GM12878 (cell line): ENCODE data around the gene GPER1. TPM values are rescaled to one million over a fixed set of nuclear protein-coding genes. Genes with fewer than 3 reads are reported as not detected.

Experiments used
- ATAC-seq: fragments of 200-7000 bp; cut with Tn5 transposase; 3 replicates; pipeline ENCODE4 v1.9.1; 2020; ENCODE audit warnings: mild to moderate bottlenecking, moderate library complexity
- BruUV-seq: library from RNA; stranded (reverse); fragments of 400-500 nt; replicated peaks from 2 replicates; lab custom pipeline; 2021; lab: Mats Ljungman, UMichigan
- CTCF ChIA-PET: fragments of 300-600 bp; sonication (Branson Sonifier 250); formaldehyde crosslinking; extraction: SDS; loops from one replicate; lab custom pipeline; 2021; ENCODE audit warnings: inconsistent platforms; lab: Yijun Ruan, JAX
- POLR2A ChIA-PET: fragments of 350-600 bp; formaldehyde crosslinking; extraction: SDS; loops from one replicate; lab custom pipeline; 2021; ENCODE audit warnings: inconsistent platforms; lab: Charles Lee
- RAD21 ChIA-PET: fragments of 300-600 bp; sonication (Branson Sonifier 250); formaldehyde crosslinking; loops from one replicate; lab custom pipeline; 2023; ENCODE audit warnings: antibody characterized with exemption; ENCODE audit not compliant: unreplicated experiment; lab: Charles Lee
- SMC1A ChIA-PET: fragments of 300-600 bp; sonication (Branson Sonifier 250); formaldehyde crosslinking; loops from one replicate; lab custom pipeline; 2023; ENCODE audit not compliant: unreplicated experiment, uncharacterized antibody; lab: Charles Lee
- DNase-seq: peaks from one replicate; pipeline ENCODE4 v3.0.0-alpha.2; 2011; ENCODE audit warnings: low read depth, low spot score
- FAIRE-seq: peaks from 3 replicates; lab custom pipeline; 2011; peaks lifted over from hg19 to GRCh38; lab: Jason Lieb, UNC
- H2AFZ ChIP-seq: 2 replicates; pipeline ENCODE4 v1.6.0; 2011; ENCODE audit warnings: low read depth, low read length, control low read depth; ENCODE audit not compliant: control insufficient read depth
- H3K27ac ChIP-seq: 2 replicates; pipeline ENCODE4 v1.5.1; 2011; ENCODE audit warnings: control low read depth; ENCODE audit not compliant: control insufficient read depth, insufficient read depth
- H3K27me3 ChIP-seq, 2 experiments: replicated peaks in 1 of 2; 2 replicates each; pipeline versions ENCODE4 v1.6.0 to v1.6.1; 2011; ENCODE audit warnings: low read length in 1 of 2; ENCODE audit not compliant: control insufficient read depth in 2 of 2, insufficient read depth in 2 of 2
- H3K36me3 ChIP-seq, 2 experiments: 2 replicates each; pipeline ENCODE4 v1.5.1; 2011; ENCODE audit warnings: low read length in 1 of 2; ENCODE audit not compliant: control insufficient read depth in 2 of 2, insufficient read depth in 2 of 2
- H3K4me1 ChIP-seq: 2 replicates; pipeline ENCODE4 v1.6.1; 2011; ENCODE audit warnings: mild to moderate bottlenecking, low read length, moderate library complexity, mixed read lengths; ENCODE audit not compliant: control insufficient read depth, insufficient read depth
- H3K4me2 ChIP-seq: 2 replicates; pipeline ENCODE4 v1.6.0; 2011; ENCODE audit warnings: control low read depth; ENCODE audit not compliant: control insufficient read depth, insufficient read depth
- H3K4me3 ChIP-seq: fragments of 200-600 bp; sonication (generic); 2 replicates; pipeline ENCODE4 v1.5.1; 2016
- H3K79me2 ChIP-seq: 2 replicates; pipeline ENCODE4 v1.6.0; 2011; ENCODE audit warnings: low read length; ENCODE audit not compliant: control insufficient read depth, insufficient read depth
- H3K9ac ChIP-seq: 2 replicates; pipeline ENCODE4 v1.8.0; 2011; ENCODE audit warnings: low read length, control low read depth, mixed read lengths; ENCODE audit not compliant: control insufficient read depth, insufficient read depth
- H3K9me3 ChIP-seq: replicated peaks from 3 replicates; pipeline ENCODE4 v1.5.1; 2011; ENCODE audit warnings: mild to moderate bottlenecking, low read length; ENCODE audit not compliant: control insufficient read depth, insufficient read depth
- H4K20me1 ChIP-seq: 2 replicates; pipeline ENCODE4 v1.6.0; 2011; ENCODE audit not compliant: control insufficient read depth, insufficient read depth
- BHLHE40 ChIP-seq, 2 experiments: fragments of 450-650 bp in 1 of 2; IDR thresholded peaks; 2 replicates each; pipeline ENCODE4 v1.6.1; 2011 to 2017; ENCODE audit warnings: low read depth in 2 of 2, borderline replicate concordance in 1 of 2, improper control_type of control experiment in 1 of 2, low read length in 1 of 2, mild to moderate bottlenecking in 1 of 2
- CREB1 ChIP-seq: IDR thresholded peaks from 2 replicates; pipeline ENCODE4 v1.6.1; 2012; ENCODE audit warnings: low read depth, mild to moderate bottlenecking, inconsistent platforms
- CREM ChIP-seq: IDR thresholded peaks from 2 replicates; pipeline ENCODE4 v1.6.1; 2014; ENCODE audit warnings: antibody characterized with exemption, low read depth
- IKZF1 ChIP-seq: fragments of 450-650 bp; conservative IDR thresholded peaks from 2 replicates; pipeline ENCODE4 v1.6.1; 2017; ENCODE audit warnings: antibody characterized with exemption, mild to moderate bottlenecking
- MYC ChIP-seq: IDR thresholded peaks from 2 replicates; pipeline ENCODE4 v1.6.1; 2011; ENCODE audit warnings: mild to moderate bottlenecking, low read length, moderate library complexity, inconsistent platforms; ENCODE audit not compliant: insufficient read depth, insufficient replicate concordance, insufficient read length, severe bottlenecking
- NFYB ChIP-seq: IDR thresholded peaks from 2 replicates; pipeline ENCODE4 v1.6.1; 2011; ENCODE audit warnings: low read depth, mild to moderate bottlenecking, low read length, improper control_type of control experiment, moderate library complexity; ENCODE audit not compliant: insufficient read depth
- PML ChIP-seq: IDR thresholded peaks from 2 replicates; pipeline ENCODE4 v1.6.1; 2012; ENCODE audit warnings: low read length, inconsistent platforms
- RAD21 ChIP-seq: IDR thresholded peaks from 2 replicates; pipeline ENCODE4 v1.6.1; 2011; ENCODE audit warnings: mild to moderate bottlenecking, low read depth, low read length, moderate library complexity; ENCODE audit not compliant: insufficient read depth
- RFX5 ChIP-seq: IDR thresholded peaks from 2 replicates; pipeline ENCODE4 v1.6.1; 2011; ENCODE audit warnings: low read depth, low read length, improper control_type of control experiment
- RUNX3 ChIP-seq: IDR thresholded peaks from 2 replicates; pipeline ENCODE4 v1.6.1; 2012; ENCODE audit warnings: low read length, inconsistent platforms
- SMC3 ChIP-seq: IDR thresholded peaks from 2 replicates; pipeline ENCODE4 v1.6.1; 2011; ENCODE audit warnings: low read length, improper control_type of control experiment, borderline replicate concordance
- SUPT20H ChIP-seq: IDR thresholded peaks from 2 replicates; pipeline ENCODE4 v1.6.1; 2011; ENCODE audit warnings: low read depth, mild to moderate bottlenecking, low read length, moderate library complexity, borderline replicate concordance; ENCODE audit not compliant: control insufficient read depth
- TCF12 ChIP-seq: IDR thresholded peaks from 2 replicates; pipeline ENCODE4 v1.6.1; 2011; ENCODE audit warnings: low read depth, mild to moderate bottlenecking, low read length
- WGBS: methylation state at CpG from one replicate; pipeline ENCODE4 v1.1.6; 2016; ENCODE audit warnings: low lambda C conversion rate; ENCODE audit not compliant: insufficient replicate concordance, insufficient coverage; ENCODE audit errors: missing lambda C conversion rate; 5-methylcytosine and 5-hydroxymethylcytosine counted together
- in situ Hi-C: fragments of 300-500 bp; cut with MboI; formaldehyde crosslinking; loops from 9 replicates; pipeline ENCODE4 v1.14.3; 2018; ENCODE audit warnings: mixed read lengths
- intact Hi-C: fragments of 100-400 bp; cut with micrococcal nuclease; formaldehyde crosslinking; loops from one replicate; pipeline ENCODE4 v1.14.2; 2022; ENCODE audit not compliant: unreplicated experiment
- polyA plus RNA-seq, 11 experiments: library from polyadenylated mRNA; depleted of rRNA in 4 of 11; unstranded in 6 of 11; stranded (reverse) in 5 of 11; fragments of >200 nt; fragmentation: Nextera tagmentation in 4 of 11; fragmentation: Illumina TruSeq in 1 of 11; extraction: Ambion mirVana in 4 of 11; extraction: Trizol in 1 of 11; gene quantifications; 1 replicate in 1 of 11; 2 replicates in 10 of 11; pipeline versions ENCODE4 v1.2.1 to v1.2.3, GENCODE V29; 2011 to 2016; ENCODE audit warnings: inconsistent platforms in 2 of 11, missing spikeins in 2 of 11, low read depth in 1 of 11
- total RNA-seq, 4 experiments: library from RNA; depleted of rRNA in 3 of 4; stranded (reverse); fragments of >200 nt in 3 of 4; fragmentation: Illumina TruSeq in 1 of 4; extraction: Trizol in 1 of 4; gene quantifications; 2 replicates each; pipeline versions ENCODE4 v1.2.1 to v1.2.3, GENCODE V29; 2013 to 2021
- TF ChIP-seq, protein P1 (sequence below): fragments of 450-650 bp; IDR thresholded peaks from 2 replicates; pipeline ENCODE4 v1.6.1; 2017; ENCODE audit warnings: mild to moderate bottlenecking, moderate library complexity
- TF ChIP-seq, protein P2 (sequence below): fragments of 450-650 bp; IDR thresholded peaks from 2 replicates; pipeline ENCODE4 v1.6.1; 2016; ENCODE audit warnings: mild to moderate bottlenecking

The GPER1 gene
- total and polyA plus RNA-seq, 10 of the 15 experiments (the other 5 are each of a cell fraction or from before 2014, with no cell fraction given): 0.03 to 6.5 (median 2.6) TPM

DNA sequence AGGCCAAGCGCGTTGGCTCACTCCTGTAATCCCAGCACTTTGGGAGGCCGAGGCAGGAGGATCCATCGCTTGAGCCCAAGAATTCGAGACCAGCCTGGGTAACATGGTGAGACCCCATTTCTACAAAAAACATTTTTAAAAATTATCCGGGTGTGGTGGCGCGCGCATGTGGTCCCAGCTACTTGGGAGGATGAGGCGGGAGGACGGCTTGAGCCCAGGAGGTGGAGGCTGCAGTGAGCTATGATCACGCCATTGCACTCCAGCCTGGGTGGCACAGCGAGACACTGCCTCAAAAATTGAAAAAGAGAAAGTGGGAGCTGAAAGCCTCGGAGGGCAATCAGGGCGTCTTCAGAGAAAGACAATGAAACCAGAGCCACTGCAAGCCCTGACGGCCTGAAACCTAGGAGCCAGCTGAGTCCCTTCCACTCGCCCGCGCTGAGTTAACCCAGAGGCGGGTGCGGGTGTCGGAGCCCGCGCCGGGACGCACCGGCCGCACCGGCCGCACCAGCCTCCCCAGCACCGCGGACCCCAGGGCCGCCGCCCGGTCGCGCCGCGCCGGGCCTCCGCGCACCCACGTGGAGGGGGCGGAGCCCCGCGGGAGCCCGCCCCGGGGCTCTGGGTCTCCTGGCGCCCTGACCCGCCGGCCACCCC lies 49.7 kb downstream of the GPER1 start (continued):
- TF ChIP-seq CREB1 (no peak), IKZF1 (0 out of 2 replicates have a peak, but pooled peaks have one; percentile 13), RUNX3 (no peak), NFYB (no peak), CREM (no peak), MYC (no peak), SMC3 (no peak), PML (no peak), RAD21 (no peak)

DNA sequence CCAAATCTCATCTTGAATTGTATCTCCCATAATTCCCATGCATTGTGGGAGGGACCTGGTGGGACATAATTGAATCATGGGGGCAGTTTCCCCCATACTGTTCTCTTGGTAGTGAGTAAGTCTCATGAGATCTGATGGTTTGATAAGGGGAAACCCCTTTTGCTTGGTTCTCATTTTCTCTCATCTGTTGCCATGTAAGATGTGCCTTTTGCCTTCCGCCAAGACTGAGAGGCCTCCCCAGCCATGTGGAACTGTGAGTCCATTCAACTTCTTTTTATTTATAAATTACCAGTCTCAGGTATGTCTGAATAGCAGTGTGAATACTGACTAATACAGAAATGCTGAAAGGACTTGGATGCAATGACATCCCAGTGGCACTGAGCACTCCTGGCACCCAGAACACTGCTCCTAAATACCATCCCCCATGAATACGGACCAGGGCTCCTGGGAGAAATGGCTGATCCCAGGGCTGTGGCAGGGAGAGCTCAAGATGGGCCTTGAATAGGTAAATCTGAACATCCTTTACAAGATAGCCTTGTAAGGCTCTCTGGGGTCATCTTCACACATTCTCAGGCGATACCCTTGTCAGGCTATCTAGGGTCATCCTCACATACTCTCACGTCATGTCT lies 52.7 kb downstream of the GPER1 start:
- Histone ChIP-seq H3K27ac (peak overlapping the region; percentile 42; the same call in 1 of the 2 replicates), H2AFZ (no peak overlapping the region), H3K9ac (no peak overlapping the region), H3K4me1 (no peaks in the 10 kb centered on the region; the same call in 1 of the 2 replicates), H3K9me3 (no peaks in the 10 kb centered on the region), H3K79me2 (peaks cover 12% of the 10 kb centered on the region), H3K27me3 (no peaks in the 10 kb centered on the region), H3K4me2 (no peak overlapping the region), H3K36me3 (no peaks in the 10 kb centered on the region), H3K4me3 (no peak overlapping the region), H4K20me1 (no peaks in the 10 kb centered on the region)
- intact Hi-C loops (no loop called here), in situ Hi-C loops (no loop called here)
- SMC1A ChIA-PET: interaction anchor here (1.1 to 4.2 kb wide), 6 partner anchors 10 to 147 kb away, joined by 3 to 29 read pairs (median 4); no protein-coding TSS in a partner anchor
- 65% methylated on average over 4 of the region's 4 CpGs for WGBS
- no peak for FAIRE-seq
- CTCF ChIA-PET: interaction anchor here (0.6 to 4.5 kb wide), 6 partner anchors 10 to 147 kb away, joined by 4 to 30 read pairs (median 13); partner anchors contain the start of gene GPER1
- RAD21 ChIA-PET: interaction anchor here (1.3 to 2.8 kb wide), 4 partner anchors 36 to 148 kb away, joined by 3 to 21 read pairs (median 12); no protein-coding TSS in a partner anchor
- peak; percentile 38 for DNase-seq
- BruUV-seq: no TSS peak
- POLR2A ChIA-PET: interaction anchor here (1.7 to 4.2 kb wide), 2 partner anchors 20 to 38 kb away, joined by 6 to 36 read pairs; partner anchors contain the start of gene ZFAND2A
- peak; percentile 23 for ATAC-seq
- no peak for TF ChIP-seq SUPT20H
- peak; percentile 60; the same call in 1 of the 2 replicates for TF ChIP-seq CREM
- TF ChIP-seq, protein P1, sequence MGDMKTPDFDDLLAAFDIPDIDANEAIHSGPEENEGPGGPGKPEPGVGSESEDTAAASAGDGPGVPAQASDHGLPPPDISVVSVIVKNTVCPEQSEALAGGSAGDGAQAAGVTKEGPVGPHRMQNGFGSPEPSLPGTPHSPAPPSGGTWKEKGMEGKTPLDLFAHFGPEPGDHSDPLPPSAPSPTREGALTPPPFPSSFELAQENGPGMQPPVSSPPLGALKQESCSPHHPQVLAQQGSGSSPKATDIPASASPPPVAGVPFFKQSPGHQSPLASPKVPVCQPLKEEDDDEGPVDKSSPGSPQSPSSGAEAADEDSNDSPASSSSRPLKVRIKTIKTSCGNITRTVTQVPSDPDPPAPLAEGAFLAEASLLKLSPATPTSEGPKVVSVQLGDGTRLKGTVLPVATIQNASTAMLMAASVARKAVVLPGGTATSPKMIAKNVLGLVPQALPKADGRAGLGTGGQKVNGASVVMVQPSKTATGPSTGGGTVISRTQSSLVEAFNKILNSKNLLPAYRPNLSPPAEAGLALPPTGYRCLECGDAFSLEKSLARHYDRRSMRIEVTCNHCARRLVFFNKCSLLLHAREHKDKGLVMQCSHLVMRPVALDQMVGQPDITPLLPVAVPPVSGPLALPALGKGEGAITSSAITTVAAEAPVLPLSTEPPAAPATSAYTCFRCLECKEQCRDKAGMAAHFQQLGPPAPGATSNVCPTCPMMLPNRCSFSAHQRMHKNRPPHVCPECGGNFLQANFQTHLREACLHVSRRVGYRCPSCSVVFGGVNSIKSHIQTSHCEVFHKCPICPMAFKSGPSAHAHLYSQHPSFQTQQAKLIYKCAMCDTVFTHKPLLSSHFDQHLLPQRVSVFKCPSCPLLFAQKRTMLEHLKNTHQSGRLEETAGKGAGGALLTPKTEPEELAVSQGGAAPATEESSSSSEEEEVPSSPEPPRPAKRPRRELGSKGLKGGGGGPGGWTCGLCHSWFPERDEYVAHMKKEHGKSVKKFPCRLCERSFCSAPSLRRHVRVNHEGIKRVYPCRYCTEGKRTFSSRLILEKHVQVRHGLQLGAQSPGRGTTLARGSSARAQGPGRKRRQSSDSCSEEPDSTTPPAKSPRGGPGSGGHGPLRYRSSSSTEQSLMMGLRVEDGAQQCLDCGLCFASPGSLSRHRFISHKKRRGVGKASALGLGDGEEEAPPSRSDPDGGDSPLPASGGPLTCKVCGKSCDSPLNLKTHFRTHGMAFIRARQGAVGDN: 0 out of 2 replicates have a peak, but pooled peaks have one; percentile 17
- peak; percentile 91 for TF ChIP-seq RFX5
- TF ChIP-seq TCF12: no peak
- TF ChIP-seq, protein P2, sequence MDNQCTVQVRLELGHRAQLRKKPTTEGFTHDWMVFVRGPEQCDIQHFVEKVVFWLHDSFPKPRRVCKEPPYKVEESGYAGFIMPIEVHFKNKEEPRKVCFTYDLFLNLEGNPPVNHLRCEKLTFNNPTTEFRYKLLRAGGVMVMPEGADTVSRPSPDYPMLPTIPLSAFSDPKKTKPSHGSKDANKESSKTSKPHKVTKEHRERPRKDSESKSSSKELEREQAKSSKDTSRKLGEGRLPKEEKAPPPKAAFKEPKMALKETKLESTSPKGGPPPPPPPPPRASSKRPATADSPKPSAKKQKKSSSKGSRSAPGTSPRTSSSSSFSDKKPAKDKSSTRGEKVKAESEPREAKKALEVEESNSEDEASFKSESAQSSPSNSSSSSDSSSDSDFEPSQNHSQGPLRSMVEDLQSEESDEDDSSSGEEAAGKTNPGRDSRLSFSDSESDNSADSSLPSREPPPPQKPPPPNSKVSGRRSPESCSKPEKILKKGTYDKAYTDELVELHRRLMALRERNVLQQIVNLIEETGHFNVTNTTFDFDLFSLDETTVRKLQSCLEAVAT: peak; percentile 58; the same call in 1 of the 2 replicates
- no peak for TF ChIP-seq BHLHE40 (IDR thresholded peaks at IDR 0.05; ENCODE audit: borderline replicate concordance in 1 of 2, low read depth in 2 of 2, low read length in 1 of 2)
- TF ChIP-seq CREB1: peak; percentile 72
